Liver (tissue), 9 donors: ENCODE data around the gene C4B. TPM values are rescaled to one million over a fixed set of nuclear protein-coding genes. Genes with fewer than 3 reads are reported as not detected.

Experiments
- DNase-seq: peaks from one replicate; pipeline ENCODE4 v3.0.0-alpha.2; 2017; ENCODE audit warnings: low spot score
- H3K27ac ChIP-seq, 2 donors: one replicate each; pipeline ENCODE4 v1.7.0; 2013; ENCODE audit warnings: inconsistent platforms in 2 of 2, low read length in 2 of 2, control low read depth in 1 of 2, low read depth in 1 of 2, mild to moderate bottlenecking in 1 of 2
- H3K27me3 ChIP-seq, 4 donors: one replicate each; pipeline versions ENCODE4 v1.6.1 to v1.7.0; 2013; ENCODE audit warnings: low read length in 3 of 4, inconsistent platforms in 1 of 4, mild to moderate bottlenecking in 1 of 4, moderate library complexity in 1 of 4; ENCODE audit not compliant: control insufficient read depth in 4 of 4, insufficient read depth in 4 of 4
- H3K36me3 ChIP-seq, 4 donors: one replicate each; pipeline versions ENCODE4 v1.6.1 to v1.7.0; 2013; ENCODE audit warnings: low read length in 3 of 4, mild to moderate bottlenecking in 3 of 4, low read depth in 1 of 4, moderate library complexity in 1 of 4; ENCODE audit not compliant: control insufficient read depth in 4 of 4, insufficient read depth in 3 of 4
- H3K4me1 ChIP-seq, 4 donors: one replicate each; pipeline versions ENCODE4 v1.6.1 to v1.7.0; 2013; ENCODE audit warnings: low read length in 3 of 4, mild to moderate bottlenecking in 3 of 4, moderate library complexity in 1 of 4; ENCODE audit not compliant: control insufficient read depth in 4 of 4, insufficient read depth in 4 of 4
- H3K4me3 ChIP-seq, 3 donors: one replicate each; pipeline versions ENCODE4 v1.6.1 to v1.7.0; 2013; ENCODE audit warnings: low read length in 3 of 3, control low read depth in 1 of 3, low read depth in 1 of 3, mild to moderate bottlenecking in 1 of 3
- H3K9ac ChIP-seq, 2 donors: one replicate each; pipeline ENCODE4 v1.7.0; 2013; ENCODE audit warnings: low read length in 2 of 2, mild to moderate bottlenecking in 2 of 2, moderate library complexity in 2 of 2, control low read depth in 1 of 2, low read depth in 1 of 2
- H3K9me3 ChIP-seq, 4 donors: one replicate each; pipeline versions ENCODE4 v1.6.1 to v1.7.0; 2013; ENCODE audit warnings: low read length in 3 of 4; ENCODE audit not compliant: control insufficient read depth in 4 of 4
- CTCF ChIP-seq: fragments of 150-350 bp; IDR thresholded peaks from 2 replicates; pipeline ENCODE4 v1.5.1; 2017; ENCODE audit warnings: improper control_type of control experiment, low read depth, low read length; ENCODE audit not compliant: missing input control
- EGR1 ChIP-seq, 2 donors: IDR thresholded peaks; 2 replicates each; pipeline ENCODE4 v1.6.1; 2016 to 2018; ENCODE audit warnings: antibody characterized with exemption in 2 of 2, low read depth in 2 of 2
- FOXA1 ChIP-seq: IDR thresholded peaks from 2 replicates; pipeline ENCODE4 v1.6.1; 2016; ENCODE audit warnings: antibody characterized with exemption
- FOXA2 ChIP-seq: IDR thresholded peaks from 2 replicates; pipeline ENCODE4 v1.6.1; 2016; ENCODE audit warnings: antibody characterized with exemption
- GABPA ChIP-seq, 2 donors: IDR thresholded peaks in 1 of 2; conservative IDR thresholded peaks in 1 of 2; 2 replicates each; pipeline ENCODE4 v1.6.1; 2016; ENCODE audit warnings: antibody characterized with exemption in 2 of 2, mild to moderate bottlenecking in 1 of 2, moderate library complexity in 1 of 2
- HNF4A ChIP-seq, 2 donors: conservative IDR thresholded peaks; 2 replicates each; pipeline ENCODE4 v1.6.1; 2016; ENCODE audit warnings: antibody characterized with exemption in 2 of 2, mild to moderate bottlenecking in 2 of 2
- HNF4G ChIP-seq: IDR thresholded peaks from 2 replicates; pipeline ENCODE4 v1.6.1; 2016; ENCODE audit warnings: antibody characterized with exemption
- JUND ChIP-seq, 2 donors: IDR thresholded peaks; 2 replicates each; pipeline ENCODE4 v1.6.1; 2016; ENCODE audit warnings: antibody characterized with exemption in 2 of 2
- NR2F2 ChIP-seq: IDR thresholded peaks from 2 replicates; pipeline ENCODE4 v1.6.1; 2016; ENCODE audit warnings: antibody characterized with exemption
- RAD21 ChIP-seq, 2 donors: IDR thresholded peaks; 2 replicates each; pipeline ENCODE4 v1.6.1; 2016; ENCODE audit warnings: antibody characterized with exemption in 2 of 2, mild to moderate bottlenecking in 2 of 2
- REST ChIP-seq: IDR thresholded peaks from 2 replicates; pipeline ENCODE4 v1.6.1; 2016; ENCODE audit warnings: antibody characterized with exemption, mild to moderate bottlenecking
- RXRA ChIP-seq, 2 donors: IDR thresholded peaks; 2 replicates each; pipeline ENCODE4 v1.6.1; 2017 to 2018; ENCODE audit warnings: antibody characterized with exemption in 2 of 2, mild to moderate bottlenecking in 1 of 2
- SP1 ChIP-seq: IDR thresholded peaks from 2 replicates; pipeline ENCODE4 v1.6.1; 2018; ENCODE audit warnings: antibody characterized with exemption, mild to moderate bottlenecking
- TAF1 ChIP-seq: conservative IDR thresholded peaks from 2 replicates; pipeline ENCODE4 v1.6.1; 2016; ENCODE audit warnings: antibody characterized with exemption, mild to moderate bottlenecking
- YY1 ChIP-seq: IDR thresholded peaks from 2 replicates; pipeline ENCODE4 v1.6.1; 2016; ENCODE audit warnings: antibody characterized with exemption, mild to moderate bottlenecking
- WGBS: extraction: QIAGEN DNeasy Blood & Tissue Kit; methylation state at CpG from one replicate; pipeline ENCODE4 v1.1.7; 2013; 5-methylcytosine and 5-hydroxymethylcytosine counted together
- polyA plus RNA-seq, 2 donors: library from polyadenylated mRNA; stranded (reverse) in 1 of 2; unstranded in 1 of 2; fragments of 200-250 nt in 1 of 2; fragments of >200 nt in 1 of 2; fragmentation: Nextera tagmentation in 1 of 2; extraction: Ambion mirVana in 1 of 2; gene quantifications; one replicate each; pipeline versions ENCODE4 v1.2.1 to v1.2.3, GENCODE V29; 2013 to 2015
- total RNA-seq, 2 donors: library from RNA; depleted of rRNA; stranded (reverse); fragments of >200 nt; gene quantifications; one replicate each; pipeline ENCODE4 v1.2.3, GENCODE V29; 2014
- TF ChIP-seq, protein P1 (sequence below): IDR thresholded peaks from 2 replicates; pipeline ENCODE4 v1.6.1; 2016; ENCODE audit warnings: antibody characterized with exemption
- TF ChIP-seq, protein P2 (sequence below): IDR thresholded peaks from 2 replicates; pipeline ENCODE4 v1.6.1; 2016; ENCODE audit warnings: antibody characterized with exemption
- TF ChIP-seq, protein P3 (sequence below): IDR thresholded peaks from 2 replicates; pipeline ENCODE4 v1.6.1; 2016; ENCODE audit warnings: antibody characterized with exemption
- donor health status: healthy.
- donor health status: healthy.
- donor health status: healthy.
- donor health status: healthy.
- donor health status: healthy.

C4B gene
- total and polyA plus RNA-seq, 4 donors: 666 to 3,560 (median 1,406) TPM

DNA sequence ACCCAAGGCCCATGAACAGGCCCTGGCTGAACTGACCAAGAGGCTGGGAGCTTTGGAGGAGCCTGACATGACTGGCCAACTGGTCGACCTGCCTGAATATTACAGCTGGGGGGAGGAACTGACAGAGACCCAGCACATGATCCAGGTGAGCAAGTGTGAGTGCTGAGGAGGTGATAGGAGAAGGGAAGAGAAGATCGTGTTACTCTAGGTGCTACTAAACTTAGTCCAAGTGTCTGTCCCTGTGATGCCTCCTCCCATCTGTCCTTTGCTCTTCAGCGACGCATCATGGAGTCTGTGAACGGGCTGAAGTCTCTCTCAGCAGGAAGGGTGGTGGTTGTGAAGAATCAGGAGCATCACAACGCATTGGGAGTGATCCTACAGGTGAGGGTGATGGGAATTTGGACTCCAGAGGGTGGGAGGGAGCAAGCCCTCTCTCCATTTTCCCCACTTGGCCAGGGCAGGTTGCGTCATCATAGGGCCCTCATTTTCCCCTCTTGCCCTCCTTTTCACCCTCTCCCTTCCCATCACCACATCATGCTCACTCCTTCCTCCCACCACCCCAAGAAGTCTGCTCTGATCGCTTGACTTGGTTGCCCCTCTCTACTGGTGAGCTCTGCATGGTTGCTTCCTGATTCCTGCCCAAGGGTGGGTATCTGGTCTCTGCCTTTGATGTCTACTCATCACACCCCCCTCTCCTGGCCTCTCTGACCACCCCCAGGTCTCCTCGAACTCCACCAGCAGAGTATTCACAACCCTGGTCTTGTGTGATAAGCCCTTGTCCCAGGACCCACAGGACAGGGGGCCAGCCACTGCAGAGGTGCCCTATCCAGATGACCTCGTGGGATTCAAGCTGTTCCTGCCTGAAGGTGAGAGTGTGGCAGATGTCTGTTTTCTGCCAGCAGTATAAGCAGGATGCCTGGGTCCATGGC is 47.3 kb upstream of the C4B start:
- Histone ChIP-seq H3K27me3 (no peaks in the 10 kb centered on the region), H3K4me3 (no peak overlapping the region), H3K36me3 (peaks cover 20 to 65% (median 44%) of the 10 kb centered on the region in 4 donors), H3K4me1 (peaks cover 4 to 42% (median 27%) of the 10 kb centered on the region in 4 donors), H3K9ac (no peak overlapping the region), H3K27ac (no peak overlapping the region), H3K9me3 (no peaks in the 10 kb centered on the region)
- 88% methylated on average over 10 of the region's 10 CpGs for WGBS
- no peak for TF ChIP-seq HNF4A (conservative IDR thresholded peaks at IDR 0.05)
- TF ChIP-seq EGR1 (IDR thresholded peaks at IDR 0.05; ENCODE audit: low read depth in 2 of 2): no peak
- no peak for TF ChIP-seq NR2F2
- no peak for TF ChIP-seq GABPA (IDR thresholded peaks at IDR 0.05 in 1 of 2, conservative IDR thresholded peaks at IDR 0.05 in 1 of 2)
- no peak for TF ChIP-seq YY1
- TF ChIP-seq, protein P1, sequence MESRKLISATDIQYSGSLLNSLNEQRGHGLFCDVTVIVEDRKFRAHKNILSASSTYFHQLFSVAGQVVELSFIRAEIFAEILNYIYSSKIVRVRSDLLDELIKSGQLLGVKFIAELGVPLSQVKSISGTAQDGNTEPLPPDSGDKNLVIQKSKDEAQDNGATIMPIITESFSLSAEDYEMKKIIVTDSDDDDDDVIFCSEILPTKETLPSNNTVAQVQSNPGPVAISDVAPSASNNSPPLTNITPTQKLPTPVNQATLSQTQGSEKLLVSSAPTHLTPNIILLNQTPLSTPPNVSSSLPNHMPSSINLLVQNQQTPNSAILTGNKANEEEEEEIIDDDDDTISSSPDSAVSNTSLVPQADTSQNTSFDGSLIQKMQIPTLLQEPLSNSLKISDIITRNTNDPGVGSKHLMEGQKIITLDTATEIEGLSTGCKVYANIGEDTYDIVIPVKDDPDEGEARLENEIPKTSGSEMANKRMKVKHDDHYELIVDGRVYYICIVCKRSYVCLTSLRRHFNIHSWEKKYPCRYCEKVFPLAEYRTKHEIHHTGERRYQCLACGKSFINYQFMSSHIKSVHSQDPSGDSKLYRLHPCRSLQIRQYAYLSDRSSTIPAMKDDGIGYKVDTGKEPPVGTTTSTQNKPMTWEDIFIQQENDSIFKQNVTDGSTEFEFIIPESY: no peak
- no peak for TF ChIP-seq FOXA2
- TF ChIP-seq FOXA1: no peak
- no peak for TF ChIP-seq REST
- no peak for TF ChIP-seq SP1
- TF ChIP-seq, protein P2, sequence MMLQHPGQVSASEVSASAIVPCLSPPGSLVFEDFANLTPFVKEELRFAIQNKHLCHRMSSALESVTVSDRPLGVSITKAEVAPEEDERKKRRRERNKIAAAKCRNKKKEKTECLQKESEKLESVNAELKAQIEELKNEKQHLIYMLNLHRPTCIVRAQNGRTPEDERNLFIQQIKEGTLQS: no peak
- TF ChIP-seq, protein P3, sequence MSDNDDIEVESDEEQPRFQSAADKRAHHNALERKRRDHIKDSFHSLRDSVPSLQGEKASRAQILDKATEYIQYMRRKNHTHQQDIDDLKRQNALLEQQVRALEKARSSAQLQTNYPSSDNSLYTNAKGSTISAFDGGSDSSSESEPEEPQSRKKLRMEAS: no peak
- TF ChIP-seq CTCF: no peak
- no peak for TF ChIP-seq JUND (IDR thresholded peaks at IDR 0.05)
- no peak for TF ChIP-seq HNF4G
- no peak for TF ChIP-seq TAF1
- no peak for TF ChIP-seq RXRA (IDR thresholded peaks at IDR 0.05)
- no peak for TF ChIP-seq RAD21 (IDR thresholded peaks at IDR 0.05)
- no peak for DNase-seq
